K562 (cell line): Measurements from ENCODE around the gene EPHB4. TPM values are rescaled to one million over a fixed set of nuclear protein-coding genes. Genes with fewer than 3 reads are reported as not detected.
A peak's percentile ranks its signal among the peaks of the same experiment; 100 is the strongest.

Source experiments
- BRD9 ChIP-seq: fragments of 450-650 bp; IDR thresholded peaks from 2 replicates; pipeline ENCODE4 v1.6.1; 2018; ENCODE audit warnings: low read depth; ENCODE audit not compliant: partially characterized antibody
- CXXC5 ChIP-seq: fragments of 250-450 bp; sonication (Bioruptor Pico); IDR thresholded peaks from 2 replicates; pipeline ENCODE4 v1.8.0; 2022; ENCODE audit warnings: inconsistent platforms, mild to moderate bottlenecking, moderate library complexity
- DDX20 ChIP-seq: fragments of 450-650 bp; IDR thresholded peaks from 2 replicates; pipeline ENCODE4 v1.6.1; 2016; ENCODE audit warnings: missing genetic modification characterization, low read depth, mild to moderate bottlenecking, missing compliant biosample characterization, moderate library complexity
- FOXK2 ChIP-seq, 2 experiments: fragments of 450-650 bp; IDR thresholded peaks in 1 of 2; conservative IDR thresholded peaks in 1 of 2; 2 replicates each; pipeline ENCODE4 v1.6.1; 2016; ENCODE audit warnings: low read depth in 2 of 2, mild to moderate bottlenecking in 1 of 2
- KDM5B ChIP-seq: fragments of 200-600 bp; sonication (generic); IDR thresholded peaks from 2 replicates; pipeline ENCODE4 v1.6.1; 2012; ENCODE audit warnings: low read depth, mild to moderate bottlenecking, moderate library complexity, low read length, control low read depth, inconsistent platforms; ENCODE audit not compliant: insufficient replicate concordance
- PHB ChIP-seq: fragments of 250-450 bp; sonication (Bioruptor Pico); IDR thresholded peaks from 2 replicates; pipeline ENCODE4 v1.5.0; 2021
- SAFB2 ChIP-seq: fragments of 200-400 bp; formaldehyde crosslinking; IDR thresholded peaks from 2 replicates; pipeline ENCODE4 v1.6.1; 2018; ENCODE audit warnings: borderline replicate concordance, low read length, low read depth, moderate library complexity; ENCODE audit not compliant: severe bottlenecking
- TCF3 ChIP-seq: sonication (generic); formaldehyde crosslinking; IDR thresholded peaks from 2 replicates; pipeline ENCODE4 v1.4.0; 2020; ENCODE audit warnings: mild to moderate bottlenecking, missing genetic modification reagents
- TCFL5 ChIP-seq: fragments of 250-450 bp; sonication (Bioruptor Pico); conservative IDR thresholded peaks from 2 replicates; pipeline ENCODE4 v1.6.1; 2021; ENCODE audit warnings: mild to moderate bottlenecking, moderate library complexity, matching md5 sums
- polyA plus RNA-seq, 8 experiments: library from polyadenylated mRNA; depleted of rRNA in 4 of 8; stranded (reverse) in 5 of 8; unstranded in 3 of 8; fragments of >200 nt; fragmentation: Nextera tagmentation in 2 of 8; fragmentation: Illumina TruSeq in 1 of 8; extraction: Ambion mirVana in 2 of 8; extraction: Trizol in 1 of 8; gene quantifications; 2 replicates each; pipeline versions ENCODE4 v1.2.1 to v1.2.3, GENCODE V29; 2011 to 2014; ENCODE audit warnings: inconsistent platforms in 1 of 8, missing spikeins in 1 of 8
- total RNA-seq, 7 experiments: library from RNA; depleted of rRNA in 6 of 7; stranded (reverse); fragments of >200 nt in 6 of 7; fragmentation: Illumina TruSeq in 2 of 7; extraction: Trizol in 2 of 7; gene quantifications; 2 replicates each; pipeline versions ENCODE4 v1.2.1 to v1.2.3, GENCODE V29; 2011 to 2021; ENCODE audit warnings: low replicate concordance in 1 of 7
- TF ChIP-seq, protein P1 (sequence below), 3 experiments: fragments of 200-800 bp in 1 of 3; fragments of 250-450 bp in 1 of 3; fragments of 450-650 bp in 1 of 3; sonication (Bioruptor Pico) in 1 of 3; sonication (Bioruptor generic) in 1 of 3; formaldehyde crosslinking in 1 of 3; IDR thresholded peaks; 2 replicates each; pipeline versions ENCODE4 v1.6.1 to v1.8.0; 2016 to 2022; ENCODE audit warnings: mild to moderate bottlenecking in 2 of 3, missing genetic modification characterization in 2 of 3, missing compliant biosample characterization in 1 of 3, moderate library complexity in 1 of 3
- TF ChIP-seq, protein P2 (sequence below), 2 experiments: fragments of 150-350 bp in 1 of 2; IDR thresholded peaks; 2 replicates each; pipeline ENCODE4 v1.6.1; 2012 to 2016; ENCODE audit warnings: low read depth in 2 of 2, low read length in 2 of 2, mild to moderate bottlenecking in 1 of 2, moderate library complexity in 1 of 2

Gene EPHB4
- total and polyA plus RNA-seq, 9 of the 15 experiments (the other 6 are each of a cell fraction or from before 2014, with no cell fraction given) = 1.2 to 82.1 (median 37.9) TPM

DNA sequence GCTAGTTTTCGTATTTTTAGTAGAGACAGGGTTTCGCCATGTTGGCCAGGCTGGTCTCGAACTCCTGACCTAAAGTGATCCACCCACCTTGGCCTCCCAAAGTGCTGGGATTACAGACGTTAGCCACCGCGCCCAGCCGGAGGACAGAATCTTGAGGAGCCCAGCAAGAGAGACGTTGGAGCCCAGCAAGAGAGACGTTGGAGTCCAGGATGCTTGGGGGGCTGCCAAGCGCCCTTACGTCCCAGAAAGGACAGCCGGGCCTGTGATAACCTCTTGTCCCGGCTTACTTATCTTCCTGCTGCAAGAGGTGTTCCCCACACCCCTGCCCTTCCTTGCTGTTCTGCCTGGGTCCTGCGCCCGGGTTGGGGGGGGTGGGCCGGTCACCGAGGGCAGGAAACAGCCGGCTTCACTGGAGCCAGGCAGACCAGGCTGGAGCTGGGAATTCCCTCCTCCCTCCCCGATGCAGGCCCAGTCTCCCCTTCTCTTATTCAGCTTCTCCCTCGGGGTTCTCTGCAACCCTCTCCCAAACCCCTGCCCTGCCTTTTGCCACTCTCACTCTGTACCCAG lies 1.9 kb upstream of the EPHB4 start (continued):
- TF ChIP-seq, protein P1, sequence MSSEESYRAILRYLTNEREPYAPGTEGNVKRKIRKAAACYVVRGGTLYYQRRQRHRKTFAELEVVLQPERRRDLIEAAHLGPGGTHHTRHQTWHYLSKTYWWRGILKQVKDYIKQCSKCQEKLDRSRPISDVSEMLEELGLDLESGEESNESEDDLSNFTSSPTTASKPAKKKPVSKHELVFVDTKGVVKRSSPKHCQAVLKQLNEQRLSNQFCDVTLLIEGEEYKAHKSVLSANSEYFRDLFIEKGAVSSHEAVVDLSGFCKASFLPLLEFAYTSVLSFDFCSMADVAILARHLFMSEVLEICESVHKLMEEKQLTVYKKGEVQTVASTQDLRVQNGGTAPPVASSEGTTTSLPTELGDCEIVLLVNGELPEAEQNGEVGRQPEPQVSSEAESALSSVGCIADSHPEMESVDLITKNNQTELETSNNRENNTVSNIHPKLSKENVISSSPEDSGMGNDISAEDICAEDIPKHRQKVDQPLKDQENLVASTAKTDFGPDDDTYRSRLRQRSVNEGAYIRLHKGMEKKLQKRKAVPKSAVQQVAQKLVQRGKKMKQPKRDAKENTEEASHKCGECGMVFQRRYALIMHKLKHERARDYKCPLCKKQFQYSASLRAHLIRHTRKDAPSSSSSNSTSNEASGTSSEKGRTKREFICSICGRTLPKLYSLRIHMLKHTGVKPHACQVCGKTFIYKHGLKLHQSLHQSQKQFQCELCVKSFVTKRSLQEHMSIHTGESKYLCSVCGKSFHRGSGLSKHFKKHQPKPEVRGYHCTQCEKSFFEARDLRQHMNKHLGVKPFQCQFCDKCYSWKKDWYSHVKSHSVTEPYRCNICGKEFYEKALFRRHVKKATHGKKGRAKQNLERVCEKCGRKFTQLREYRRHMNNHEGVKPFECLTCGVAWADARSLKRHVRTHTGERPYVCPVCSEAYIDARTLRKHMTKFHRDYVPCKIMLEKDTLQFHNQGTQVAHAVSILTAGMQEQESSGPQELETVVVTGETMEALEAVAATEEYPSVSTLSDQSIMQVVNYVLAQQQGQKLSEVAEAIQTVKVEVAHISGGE (CRISPR knock-in tag; IDR thresholded peaks at IDR 0.05) = peak in 1 of 3 experiments; percentile 53; a peak in 1 of 6 replicates
- TF ChIP-seq TCF3 (CRISPR knock-in tag) (peak; percentile 95), FOXK2 (conservative IDR thresholded peaks at IDR 0.05 in 1 of 2, IDR thresholded peaks at IDR 0.05 in 1 of 2; ENCODE audit: low read depth in 2 of 2) (no peak; a peak in 1 of 4 replicates), TCFL5 (CRISPR knock-in tag) (no peak), CXXC5 (peak; percentile 93), KDM5B (no peak), DDX20 (tag) (no peak), SAFB2 (no peak), PHB (CRISPR knock-in tag) (no peak), BRD9 (peak; percentile 55)
- TF ChIP-seq, protein P2, sequence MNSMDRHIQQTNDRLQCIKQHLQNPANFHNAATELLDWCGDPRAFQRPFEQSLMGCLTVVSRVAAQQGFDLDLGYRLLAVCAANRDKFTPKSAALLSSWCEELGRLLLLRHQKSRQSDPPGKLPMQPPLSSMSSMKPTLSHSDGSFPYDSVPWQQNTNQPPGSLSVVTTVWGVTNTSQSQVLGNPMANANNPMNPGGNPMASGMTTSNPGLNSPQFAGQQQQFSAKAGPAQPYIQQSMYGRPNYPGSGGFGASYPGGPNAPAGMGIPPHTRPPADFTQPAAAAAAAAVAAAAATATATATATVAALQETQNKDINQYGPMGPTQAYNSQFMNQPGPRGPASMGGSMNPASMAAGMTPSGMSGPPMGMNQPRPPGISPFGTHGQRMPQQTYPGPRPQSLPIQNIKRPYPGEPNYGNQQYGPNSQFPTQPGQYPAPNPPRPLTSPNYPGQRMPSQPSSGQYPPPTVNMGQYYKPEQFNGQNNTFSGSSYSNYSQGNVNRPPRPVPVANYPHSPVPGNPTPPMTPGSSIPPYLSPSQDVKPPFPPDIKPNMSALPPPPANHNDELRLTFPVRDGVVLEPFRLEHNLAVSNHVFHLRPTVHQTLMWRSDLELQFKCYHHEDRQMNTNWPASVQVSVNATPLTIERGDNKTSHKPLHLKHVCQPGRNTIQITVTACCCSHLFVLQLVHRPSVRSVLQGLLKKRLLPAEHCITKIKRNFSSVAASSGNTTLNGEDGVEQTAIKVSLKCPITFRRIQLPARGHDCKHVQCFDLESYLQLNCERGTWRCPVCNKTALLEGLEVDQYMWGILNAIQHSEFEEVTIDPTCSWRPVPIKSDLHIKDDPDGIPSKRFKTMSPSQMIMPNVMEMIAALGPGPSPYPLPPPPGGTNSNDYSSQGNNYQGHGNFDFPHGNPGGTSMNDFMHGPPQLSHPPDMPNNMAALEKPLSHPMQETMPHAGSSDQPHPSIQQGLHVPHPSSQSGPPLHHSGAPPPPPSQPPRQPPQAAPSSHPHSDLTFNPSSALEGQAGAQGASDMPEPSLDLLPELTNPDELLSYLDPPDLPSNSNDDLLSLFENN (IDR thresholded peaks at IDR 0.05; ENCODE audit: low read depth in 2 of 2, low read length in 2 of 2) = peak in 1 of 2 experiments; percentile 80; a peak in 1 of 4 replicates
